GM18502 (cell line): ENCODE measurements around the gene FKBP14.
A peak's percentile ranks its signal among the peaks of the same experiment; 100 is the strongest.

Experiments used
- ATAC-seq: cut with Tn5 transposase; IDR thresholded peaks from one replicate; pipeline ENCODE4 v1.9.1; 2021; ENCODE audit warnings: mild to moderate bottlenecking; ENCODE audit not compliant: unreplicated experiment, poor library complexity

FKBP14 gene

GRCh38 chr7:30036220-30036619, 9.7 kb upstream of the FKBP14 start:
- ATAC-seq, result no peak

DNA sequence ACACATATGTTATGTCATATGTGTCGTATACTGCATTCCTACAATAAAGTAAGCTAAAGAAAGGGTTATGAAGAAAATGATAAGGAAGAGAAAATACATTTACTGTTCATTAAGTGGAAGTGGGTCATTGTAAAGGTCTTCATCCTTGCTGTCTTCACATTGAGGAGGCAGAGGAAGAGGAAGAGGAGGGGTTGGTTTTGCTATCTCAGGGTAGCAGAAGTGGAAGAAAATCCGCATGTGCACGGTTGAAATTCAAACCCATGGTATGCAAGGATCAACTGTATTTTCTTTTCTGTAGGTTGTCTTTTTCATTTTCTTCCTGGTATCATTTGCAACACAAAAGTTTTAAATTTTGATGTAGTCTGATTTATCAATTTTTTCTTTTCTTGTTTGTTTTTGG, 8.0 kb upstream of the FKBP14 start:
- ATAC-seq, result no peak

DNA sequence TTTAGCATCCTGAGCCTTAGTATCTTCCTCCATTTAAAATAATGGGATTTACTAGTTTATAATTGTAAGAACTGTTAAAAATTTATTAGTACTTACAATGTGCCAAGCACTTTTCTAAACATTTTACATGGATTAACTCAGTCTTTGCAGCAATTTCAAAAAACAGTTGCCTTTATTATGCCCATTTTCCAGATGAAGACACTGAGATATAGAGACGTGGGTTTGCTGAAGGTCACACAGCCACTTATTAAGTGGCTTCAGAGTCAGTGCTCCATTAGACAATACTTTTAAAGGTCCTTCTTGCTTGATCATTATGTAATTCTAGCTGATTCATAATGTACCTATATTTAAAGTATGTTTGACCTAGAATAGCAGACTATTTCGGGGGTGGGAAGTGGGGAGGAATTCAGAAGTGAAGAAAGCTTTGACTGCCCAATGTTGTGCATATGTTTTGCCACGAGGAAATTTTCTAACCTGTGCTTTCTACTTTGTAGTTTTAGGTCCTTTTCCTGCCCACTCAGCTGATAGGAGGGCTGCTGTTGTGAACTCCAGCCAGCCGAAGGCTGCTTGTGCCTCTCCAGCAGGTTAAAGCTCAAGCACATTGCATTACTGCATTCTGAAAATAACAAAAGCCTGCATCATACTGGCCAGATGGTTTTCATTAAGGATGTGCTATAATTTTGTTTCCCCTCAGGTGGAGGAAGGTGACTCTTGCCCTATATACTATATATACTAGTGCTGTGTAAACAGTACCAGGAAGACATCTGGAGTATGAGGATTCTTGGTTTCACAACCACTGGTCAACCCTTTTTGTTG, 6.0 kb upstream of the FKBP14 start:
- no peak for ATAC-seq

- ATAC-seq, result no peak
Measured at GRCh38 chr7:30029696-30030095, 3.2 kb upstream of the FKBP14 start.

DNA sequence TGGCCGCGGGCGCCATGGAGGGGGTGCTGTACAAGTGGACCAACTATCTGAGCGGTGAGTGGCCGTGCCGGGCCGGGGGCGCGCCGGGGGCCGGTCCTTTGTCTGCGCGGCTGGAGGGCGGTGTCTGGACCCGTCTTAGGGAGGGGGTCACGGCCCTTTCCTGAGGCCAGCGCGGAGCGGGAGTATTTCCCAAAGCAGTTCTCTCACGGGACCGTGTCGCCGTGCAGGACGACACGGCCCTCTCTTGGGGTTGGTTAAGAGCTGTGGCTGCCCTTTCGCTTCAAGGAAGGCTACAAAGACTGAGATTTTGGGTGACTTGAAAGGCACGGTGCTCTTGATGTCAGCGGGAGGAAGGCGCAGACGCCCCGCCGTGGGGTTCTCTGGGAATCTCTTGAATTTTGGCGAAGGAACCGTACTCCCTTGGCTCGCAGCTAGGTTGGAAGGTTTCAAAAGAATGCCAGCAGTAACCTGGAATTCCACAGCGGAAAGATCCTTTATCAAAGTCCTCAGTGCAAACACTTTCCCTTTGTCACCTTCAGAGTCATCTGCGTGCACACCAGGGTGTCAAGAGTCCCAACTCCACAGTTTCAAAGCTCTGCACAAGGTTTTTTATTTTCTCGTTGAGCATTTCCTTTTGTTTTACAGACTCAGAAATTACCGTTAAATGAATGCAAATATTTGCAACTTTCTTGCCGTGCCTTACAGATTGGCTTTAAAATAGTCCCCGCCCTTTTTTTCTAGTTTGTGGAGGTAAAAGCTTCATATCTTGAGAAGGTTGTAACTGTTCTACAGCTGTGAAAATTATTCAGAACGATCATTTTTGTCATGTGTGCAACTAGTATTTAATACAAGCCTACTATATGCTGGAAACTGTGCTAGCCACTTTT, 2.5 kb upstream of the FKBP14 start:
- peak; percentile 20 for ATAC-seq

- peak; percentile 53 for ATAC-seq
Measured at GRCh38 chr7:30028216-30028748, 1.8 kb upstream of the FKBP14 start, which contains the start of gene PLEKHA8. PLEKHA8 (plus strand) TSS chr7:30028412; CDS start chr7:30028763, 351 bp downstream.

DNA sequence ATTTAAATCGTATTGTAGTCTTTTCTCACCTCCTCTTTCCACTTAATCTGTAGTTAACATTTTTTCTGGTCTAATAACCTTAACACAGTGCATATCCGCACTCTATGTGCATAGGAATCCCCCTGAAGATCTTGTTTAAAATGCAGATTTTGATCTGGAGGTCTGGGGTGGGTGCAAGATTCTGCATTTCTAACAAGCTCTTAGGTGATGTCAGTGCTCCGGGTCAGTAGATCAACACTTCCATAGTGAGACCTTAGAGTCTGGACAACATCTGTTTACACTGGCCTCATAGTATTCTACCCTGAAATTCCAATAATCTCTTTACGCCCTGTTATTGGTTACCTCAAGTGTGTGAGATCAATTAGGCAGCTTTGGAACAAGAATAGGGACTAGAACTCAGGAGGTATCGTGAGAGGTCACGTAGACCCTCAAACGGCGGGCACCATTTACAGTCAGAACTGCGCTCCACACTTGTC, 1.3 kb upstream of the FKBP14 start:
- peak; percentile 1 for ATAC-seq

GRCh38 chr7:30027065-30027456, 559 bp upstream of the FKBP14 start:
- ATAC-seq, result peak; percentile 19

GRCh38 chr7:30023524-30023923, 3.0 kb downstream of the FKBP14 start:
- ATAC-seq, result no peak

- no peak for ATAC-seq
Measured at GRCh38 chr7:30022991-30023390, 3.5 kb downstream of the FKBP14 start.

DNA sequence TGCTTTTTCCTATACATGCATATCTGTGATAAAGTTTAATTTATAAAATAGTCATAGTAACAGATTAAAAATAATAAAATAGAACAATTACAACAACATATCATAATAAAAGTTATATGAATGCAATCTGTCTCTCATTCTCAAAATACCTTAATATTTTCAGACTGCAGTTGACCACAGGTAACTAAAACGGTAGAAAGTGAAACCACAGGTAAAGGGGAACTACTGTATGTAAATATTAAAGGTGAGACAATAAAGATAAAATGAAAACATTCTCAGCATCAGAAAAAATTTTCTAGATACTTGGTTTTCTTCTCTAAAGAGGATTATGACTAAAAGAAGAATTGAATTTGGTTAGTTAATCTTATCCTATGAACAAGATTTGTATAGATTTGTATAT, 6.0 kb downstream of the FKBP14 start:
- no peak for ATAC-seq

- no peak for ATAC-seq
Measured at GRCh38 chr7:30019960-30020359, 6.5 kb downstream of the FKBP14 start.

DNA sequence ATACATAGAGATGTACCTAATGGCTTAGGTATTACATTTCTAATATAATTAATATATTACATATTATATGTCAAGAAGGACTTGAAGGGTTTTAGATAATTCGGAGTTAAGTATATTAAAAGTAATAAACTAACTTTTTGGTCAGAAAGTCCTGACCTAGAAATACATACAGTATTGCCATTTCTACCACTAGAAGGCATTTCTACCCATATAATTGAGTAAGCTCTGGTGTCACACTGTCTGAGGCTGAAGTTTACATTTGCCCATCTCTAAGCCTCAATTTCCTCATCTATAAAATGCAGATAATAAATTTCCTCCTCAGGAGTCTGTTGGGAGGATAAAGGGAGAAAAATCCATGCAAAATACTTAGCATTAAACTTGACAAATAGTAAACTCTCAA, 7.1 kb downstream of the FKBP14 start:
- ATAC-seq, result no peak

DNA sequence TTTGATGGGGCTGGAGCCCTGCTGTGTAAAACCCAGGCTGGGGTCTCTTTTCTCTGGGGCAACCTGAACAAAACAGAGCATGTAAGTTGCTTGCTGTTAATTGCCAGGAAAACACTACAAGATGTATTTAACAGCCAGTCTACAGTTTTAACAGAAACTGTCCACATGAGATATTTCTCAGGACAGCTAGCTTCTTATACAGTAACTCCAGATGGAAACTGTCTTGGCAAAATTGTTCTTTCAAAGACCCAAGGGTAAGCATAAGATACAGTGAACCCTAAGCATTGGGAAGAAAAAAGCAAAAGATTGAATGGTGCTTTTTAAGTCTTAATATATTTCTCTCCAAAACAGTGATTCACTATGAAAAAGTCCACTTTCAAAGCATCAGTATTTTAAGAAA, 8.1 kb downstream of the FKBP14 start:
- no peak for ATAC-seq

- no peak for ATAC-seq
Measured at GRCh38 chr7:30012757-30013156, 13.7 kb downstream of the FKBP14 start.

- ATAC-seq, result no peak
Measured at GRCh38 chr7:30010021-30010420, 16.5 kb downstream of the FKBP14 start.

DNA sequence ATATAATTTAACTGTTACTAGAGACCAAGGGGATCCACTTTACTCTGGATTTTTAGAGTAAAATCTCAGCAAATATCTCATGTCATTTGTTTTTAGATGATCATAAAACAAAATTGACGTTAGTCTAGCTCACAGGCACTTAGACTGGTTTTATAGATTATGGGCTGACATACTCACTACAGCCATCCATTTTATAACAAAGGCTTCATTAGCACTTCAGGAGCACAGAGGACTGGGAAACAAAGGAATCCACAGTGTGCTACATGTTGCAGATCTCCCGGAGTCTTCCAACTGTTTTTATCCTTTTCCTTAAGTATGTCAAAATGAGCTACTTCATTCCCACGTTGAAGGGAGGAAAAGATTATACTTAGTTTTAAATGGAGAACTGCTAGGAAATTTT, 21.0 kb downstream of the FKBP14 start:
- no peak for ATAC-seq

DNA sequence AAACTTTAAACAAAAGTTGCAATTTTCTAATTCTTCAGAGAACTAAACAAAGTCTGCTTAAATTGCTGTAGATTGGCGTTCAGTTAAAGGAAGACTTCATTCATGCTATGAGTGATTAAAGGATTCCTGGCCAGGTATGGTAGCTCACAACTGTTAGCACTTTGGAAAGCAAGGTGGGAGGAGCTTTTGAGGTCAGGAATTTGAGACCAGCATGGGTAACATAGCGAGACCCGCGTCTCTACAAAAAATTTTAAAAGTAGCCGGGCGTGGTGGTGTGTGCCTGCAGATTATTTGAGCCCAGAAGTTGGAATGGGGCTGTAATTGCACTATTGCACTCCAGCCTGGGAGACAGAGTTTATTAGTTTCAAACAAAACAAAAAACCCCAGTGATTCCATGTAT, 23.4 kb downstream of the FKBP14 start:
- no peak for ATAC-seq

- ATAC-seq, result no peak
Measured at GRCh38 chr7:30001998-30002397, 24.5 kb downstream of the FKBP14 start.

GRCh38 chr7:29998489-29998888, 28.0 kb downstream of the FKBP14 start:
- no peak for ATAC-seq

GRCh38 chr7:29996321-29996720, 30.2 kb downstream of the FKBP14 start:
- no peak for ATAC-seq
